PC-3 (cell line): ENCODE results near the gene POLA2.

Source experiments
- EZH2 ChIP-seq: fragments of 300-600 bp; sonication (generic); IDR thresholded peaks from one replicate; pipeline ENCODE4 v1.6.1; 2017; ENCODE audit warnings: antibody characterized with exemption, mild to moderate bottlenecking, low read length; ENCODE audit not compliant: unreplicated experiment
- EZH2phosphoT487 ChIP-seq: fragments of 300-600 bp; sonication (generic); IDR thresholded peaks from 2 replicates; pipeline ENCODE4 v1.6.1; 2018; ENCODE audit warnings: mild to moderate bottlenecking, antibody characterized with exemption, low read length, borderline replicate concordance

DNA sequence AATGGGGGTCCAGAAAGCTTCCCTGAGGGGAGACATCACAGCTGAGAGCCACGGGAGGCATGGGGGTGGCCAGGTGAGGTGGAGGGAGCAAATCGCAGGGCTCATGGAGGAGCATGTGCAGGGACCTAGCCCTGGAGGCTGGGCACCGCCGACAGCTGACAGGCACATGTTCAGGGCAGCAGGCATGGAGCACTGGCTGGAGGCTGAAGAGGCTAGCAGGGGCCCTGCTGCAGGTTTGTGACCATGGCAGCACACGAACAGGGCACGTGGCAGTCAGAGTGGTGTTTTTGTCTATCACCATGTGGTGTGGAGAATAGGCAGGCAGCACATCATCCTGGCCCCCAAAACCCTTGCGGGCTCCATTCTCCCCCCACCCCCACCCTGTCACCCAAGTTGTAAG lies 42.9 kb downstream of the POLA2 start:
- TF ChIP-seq EZH2phosphoT487 (no peak), EZH2 (no peak)
